GM18870 (cell line): ENCODE results near the gene CMTM1.

Experiments used
- ATAC-seq: cut with Tn5 transposase; IDR thresholded peaks from one replicate; pipeline ENCODE4 v1.9.1; 2021; ENCODE audit warnings: moderate library complexity; ENCODE audit not compliant: unreplicated experiment

CMTM1 gene

GRCh38 chr16:66566051-66566901, at the start of gene CMTM1:
Gene CMTM1 (plus strand): TSS chr16:66566439. CDS start chr16:66566514, 75 bp downstream.
- no peak for ATAC-seq

DNA sequence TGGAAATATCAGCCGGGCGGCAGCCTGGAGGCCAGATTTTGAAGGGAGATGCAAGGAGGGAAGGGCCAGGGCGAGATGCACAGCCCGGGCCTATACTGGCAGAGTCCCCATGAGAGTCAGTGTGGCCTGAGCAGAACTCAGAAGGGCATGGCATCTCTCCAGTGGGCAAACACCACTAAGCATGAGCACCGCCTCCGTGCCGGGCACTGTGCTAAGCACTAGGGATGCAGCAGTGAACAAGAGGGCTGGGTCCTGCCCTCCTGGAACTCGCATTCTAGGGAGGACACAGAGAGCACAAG, 49.8 kb upstream of the CMTM1 start:
- peak; percentile 26 for ATAC-seq

DNA sequence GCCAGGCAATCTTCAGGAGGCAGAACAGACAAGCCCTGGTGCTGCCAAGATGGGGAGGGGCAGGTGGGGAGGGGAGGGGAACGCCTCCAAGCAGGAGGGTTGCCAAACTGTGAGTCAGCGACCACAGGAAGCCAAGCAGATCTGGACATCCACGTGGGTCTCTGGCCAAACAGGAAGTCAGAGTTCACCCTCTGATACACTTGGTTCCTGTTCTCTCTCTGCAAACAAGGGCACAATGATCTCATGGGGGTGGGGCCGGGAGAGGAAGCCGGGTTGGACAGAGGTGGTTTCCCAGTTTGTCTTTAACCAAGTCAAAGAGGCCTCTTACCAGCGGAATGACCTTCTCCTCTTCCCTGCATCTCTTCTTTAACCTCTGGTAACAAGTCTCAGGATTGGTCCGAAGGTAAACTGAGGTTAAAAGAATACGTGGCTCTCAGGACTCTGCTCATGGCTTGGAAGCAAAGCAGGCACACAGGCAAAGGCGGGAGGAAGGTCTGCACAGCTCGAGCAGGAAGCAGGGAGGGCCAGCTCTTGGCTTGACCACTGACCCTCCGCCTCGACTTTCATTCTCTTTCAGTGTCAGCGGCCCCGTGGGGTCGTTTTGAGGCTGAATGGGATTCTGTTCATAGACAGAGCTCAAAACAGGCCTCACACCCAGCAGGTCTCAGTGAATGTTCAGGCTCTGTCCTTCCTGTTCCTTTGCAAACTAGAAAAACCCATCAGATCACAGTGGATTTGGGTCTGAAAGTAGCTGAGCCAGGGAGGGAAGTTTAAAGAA, 49.2 kb upstream of the CMTM1 start:
- peak; percentile 97 for ATAC-seq

GRCh38 chr16:66517586-66518263, 48.5 kb upstream of the CMTM1 start:
- no peak for ATAC-seq

- ATAC-seq: no peak
Observed at GRCh38 chr16:66519482-66520373, 46.5 kb upstream of the CMTM1 start.

DNA sequence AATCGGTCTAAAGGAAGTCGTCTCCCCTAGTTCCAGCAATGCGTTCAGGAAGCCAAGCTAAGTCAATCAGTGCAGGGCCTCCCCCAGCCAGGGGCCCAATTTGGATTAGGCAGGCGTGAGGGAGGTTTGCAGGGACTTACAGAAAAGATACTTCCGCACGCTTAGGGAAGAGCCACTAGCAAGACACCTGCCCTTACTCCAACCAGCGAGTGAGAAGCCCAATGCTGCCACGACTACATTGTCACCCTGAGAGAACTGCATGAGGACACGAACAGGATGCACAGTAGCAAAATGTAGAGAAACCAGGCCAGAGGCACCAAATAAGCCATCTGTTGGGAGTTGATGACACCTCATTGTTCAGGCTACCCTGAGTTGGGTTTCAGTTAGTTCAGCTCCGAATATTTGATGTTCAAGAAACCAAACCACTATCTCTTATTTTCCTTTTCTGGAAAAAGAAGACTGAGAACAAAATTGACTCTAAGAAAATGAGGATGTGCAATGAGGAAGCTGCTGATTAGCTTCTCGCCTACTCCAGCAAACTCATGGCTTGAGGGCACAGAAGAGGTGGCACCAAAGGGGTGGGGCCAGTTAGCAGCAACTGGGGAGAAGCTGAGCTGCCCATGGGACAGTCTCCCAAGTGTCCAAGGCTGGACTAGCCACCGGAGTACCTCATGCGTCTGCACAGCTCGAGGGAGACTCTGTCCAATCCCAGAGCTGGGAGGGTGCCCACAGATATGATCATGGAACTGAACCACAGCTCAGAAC, 45.7 kb upstream of the CMTM1 start:
- ATAC-seq: no peak

- no peak for ATAC-seq
Observed at GRCh38 chr16:66521252-66521713, 45.0 kb upstream of the CMTM1 start.

DNA sequence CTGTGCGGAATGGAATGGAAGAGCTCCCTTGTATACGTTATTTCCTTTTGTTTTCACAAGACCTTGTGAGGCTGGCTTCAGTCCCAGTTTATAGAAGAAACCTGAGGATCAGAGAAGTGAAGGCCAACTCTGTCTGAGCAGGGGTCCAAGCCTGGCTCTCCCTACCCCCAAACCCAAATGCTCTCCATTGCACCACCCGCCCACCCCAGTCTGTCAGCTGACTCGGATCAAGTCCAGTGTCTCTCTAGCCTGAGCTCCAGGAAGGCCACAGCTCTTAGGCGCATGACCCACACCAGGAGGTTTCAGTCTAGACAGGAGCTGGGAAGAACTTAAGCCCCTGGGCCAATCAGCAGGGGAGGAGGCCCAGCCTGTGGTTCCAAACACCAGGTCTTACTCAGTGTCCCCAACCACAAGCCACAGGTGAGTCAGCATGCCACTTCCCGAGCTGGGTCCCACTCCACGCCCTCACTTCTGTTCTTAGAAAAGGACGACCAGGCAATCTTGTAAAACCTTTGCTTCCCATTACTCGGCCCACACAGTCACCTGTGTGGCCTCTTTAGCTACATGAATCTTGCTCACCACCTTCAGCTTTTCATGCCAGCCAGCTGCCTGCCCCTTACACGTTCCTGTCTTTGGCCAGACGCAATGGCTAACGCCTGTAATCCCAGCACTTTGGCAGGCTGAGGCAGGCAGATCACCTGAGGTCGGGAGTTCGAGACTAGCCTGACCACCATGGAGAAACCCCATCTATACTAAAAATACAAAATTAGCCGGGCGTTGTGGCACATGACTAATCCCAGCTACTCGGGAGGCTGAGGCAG, 44.1 kb upstream of the CMTM1 start:
- ATAC-seq: peak; percentile 43

GRCh38 chr16:66522816-66523590, 43.2 kb upstream of the CMTM1 start:
- ATAC-seq: no peak

GRCh38 chr16:66523861-66524354, 42.3 kb upstream of the CMTM1 start:
- peak; percentile 47 for ATAC-seq

GRCh38 chr16:66524601-66525164, 41.6 kb upstream of the CMTM1 start:
- peak; percentile 61 for ATAC-seq

- ATAC-seq: no peak
Observed at GRCh38 chr16:66525396-66526180, 40.7 kb upstream of the CMTM1 start.

GRCh38 chr16:66528294-66528693, 37.9 kb upstream of the CMTM1 start:
- no peak for ATAC-seq

DNA sequence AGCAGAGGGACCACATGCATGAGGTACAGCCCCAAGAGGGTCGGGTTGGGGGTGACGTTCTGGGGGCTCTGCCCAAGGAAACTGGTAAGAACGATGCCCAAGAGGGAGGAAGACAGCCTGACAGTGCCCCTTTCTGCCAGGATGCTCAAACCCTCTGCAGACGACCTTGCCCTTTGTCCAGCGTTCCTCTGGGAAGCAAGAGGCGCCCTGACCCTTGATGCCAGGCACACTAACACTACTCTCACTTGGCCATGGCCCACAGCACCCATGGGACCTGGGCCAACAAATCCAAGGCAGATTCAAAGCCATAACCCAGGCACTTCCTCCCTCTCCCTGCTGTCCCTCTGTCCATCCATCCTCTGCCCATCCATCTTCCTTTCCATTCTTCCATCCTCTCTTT, 36.8 kb upstream of the CMTM1 start:
- no peak for ATAC-seq

- ATAC-seq: no peak
Observed at GRCh38 chr16:66534376-66534799, 31.9 kb upstream of the CMTM1 start.

- ATAC-seq: no peak
Observed at GRCh38 chr16:66536525-66536924, 29.7 kb upstream of the CMTM1 start.

- ATAC-seq: no peak
Observed at GRCh38 chr16:66537236-66537635, 29.0 kb upstream of the CMTM1 start.
